Calu3 (cell line): ENCODE measurements around the gene PDZD2. TPM values are rescaled to one million over a fixed set of nuclear protein-coding genes. Genes with fewer than 3 reads are reported as not detected.

Source experiments
- BruUV-seq: library from RNA; stranded (reverse); fragments of 400-500 nt; replicated peaks from 2 replicates; lab custom pipeline; 2021; lab: Mats Ljungman, UMichigan
- CTCF ChIA-PET: fragments of 300-600 bp; sonication (Branson Sonifier 250); formaldehyde crosslinking; loops from one replicate; lab custom pipeline; 2022; ENCODE audit warnings: antibody characterized with exemption; lab: Charles Lee
- DNase-seq: peaks from one replicate; pipeline ENCODE4 v3.0.0; 2022
- H3K27ac Mint-ChIP-seq: one replicate; pipeline ENCODE4 v1.8.0; 2022; ENCODE audit warnings: mixed read lengths; ENCODE audit not compliant: unreplicated experiment
- H3K27me3 Mint-ChIP-seq: one replicate; pipeline ENCODE4 v1.8.0; 2022; ENCODE audit warnings: mixed read lengths; ENCODE audit not compliant: unreplicated experiment
- H3K36me3 Mint-ChIP-seq: one replicate; pipeline ENCODE4 v1.8.0; 2022; ENCODE audit warnings: mild to moderate bottlenecking, moderate library complexity, mixed read lengths; ENCODE audit not compliant: insufficient read depth, unreplicated experiment
- H3K4me1 Mint-ChIP-seq: one replicate; pipeline ENCODE4 v1.8.0; 2022; ENCODE audit warnings: mild to moderate bottlenecking, low read depth, mixed read lengths; ENCODE audit not compliant: unreplicated experiment
- H3K4me3 Mint-ChIP-seq: one replicate; pipeline ENCODE4 v1.8.0; 2022; ENCODE audit warnings: mild to moderate bottlenecking, low read depth, moderate library complexity, mixed read lengths; ENCODE audit not compliant: unreplicated experiment
- H3K9me3 Mint-ChIP-seq: one replicate; pipeline ENCODE4 v1.8.0; 2022; ENCODE audit warnings: low read depth, mixed read lengths; ENCODE audit not compliant: unreplicated experiment
- CTCF ChIP-seq: fragments of 200-600 bp; IDR thresholded peaks from one replicate; pipeline ENCODE4 v1.8.0; 2022; ENCODE audit warnings: antibody characterized with exemption; ENCODE audit not compliant: unreplicated experiment
- intact Hi-C: fragments of 100-400 bp; cut with micrococcal nuclease; formaldehyde crosslinking; loops from one replicate; pipeline ENCODE4 v1.10.0; 2022; ENCODE audit not compliant: unreplicated experiment
- total RNA-seq: library from RNA; stranded (reverse); gene quantifications from 2 replicates; pipeline ENCODE4 v1.2.3, GENCODE V29; 2022

The PDZD2 gene
- total RNA-seq, 1 experiment from 2014 or later, result 0.97 TPM

- H3K27me3 Mint-ChIP-seq, result peaks cover 6% of the 10 kb centered on the region
- TF ChIP-seq CTCF, result no peak
- BruUV-seq, result no TSS peak
- intact Hi-C loops, result no loop called here
- no peak overlapping the region for H3K27ac Mint-ChIP-seq
- H3K4me1 Mint-ChIP-seq, result no peaks in the 10 kb centered on the region
- H3K36me3 Mint-ChIP-seq, result no peaks in the 10 kb centered on the region
- H3K9me3 Mint-ChIP-seq, result no peaks in the 10 kb centered on the region
- no peak for DNase-seq
- CTCF ChIA-PET, result no interaction called here
- H3K4me3 Mint-ChIP-seq, result no peak overlapping the region
These were observed 403.6 kb downstream of the PDZD2 start for GRCh38 chr5:32042551-32042961.

GRCh38 chr5:32043105-32043504, 404.2 kb downstream of the PDZD2 start:
- DNase-seq, result no peak
- H3K4me1 Mint-ChIP-seq, result no peaks in the 10 kb centered on the region
- no peaks in the 10 kb centered on the region for H3K9me3 Mint-ChIP-seq
- no peak overlapping the region for H3K4me3 Mint-ChIP-seq
- H3K27ac Mint-ChIP-seq, result no peak overlapping the region
- peaks cover 12% of the 10 kb centered on the region for H3K27me3 Mint-ChIP-seq
- CTCF ChIA-PET, result no interaction called here
- no peaks in the 10 kb centered on the region for H3K36me3 Mint-ChIP-seq
- intact Hi-C loops, result no loop called here
- BruUV-seq, result no TSS peak
- TF ChIP-seq CTCF, result no peak

GRCh38 chr5:32044434-32044833, 405.5 kb downstream of the PDZD2 start:
- no peak for TF ChIP-seq CTCF
- CTCF ChIA-PET, result no interaction called here
- Mint-ChIP-seq H3K27me3 (peaks cover 20% of the 10 kb centered on the region), H3K27ac (no peak overlapping the region), H3K4me3 (no peak overlapping the region), H3K9me3 (no peaks in the 10 kb centered on the region), H3K36me3 (no peaks in the 10 kb centered on the region), H3K4me1 (no peaks in the 10 kb centered on the region)
- intact Hi-C loops, result no loop called here
- BruUV-seq, result no TSS peak
- DNase-seq, result no peak

GRCh38 chr5:32044939-32045338, 406.0 kb downstream of the PDZD2 start:
- Mint-ChIP-seq H3K27me3 (peaks cover 20% of the 10 kb centered on the region), H3K4me3 (no peak overlapping the region), H3K27ac (no peak overlapping the region), H3K9me3 (no peaks in the 10 kb centered on the region), H3K36me3 (no peaks in the 10 kb centered on the region), H3K4me1 (no peaks in the 10 kb centered on the region)
- BruUV-seq, result no TSS peak
- CTCF ChIA-PET, result interaction anchor here (0.7 kb wide), 2 partner anchors 139 to 274 kb away, joined by 3 to 4 read pairs; no protein-coding TSS in a partner anchor
- TF ChIP-seq CTCF, result no peak
- intact Hi-C loops, result no loop called here
- DNase-seq, result no peak
